GM18861 (cell line): Measurements from ENCODE around the gene PPL.

Experiments
- ATAC-seq: cut with Tn5 transposase; IDR thresholded peaks from one replicate; pipeline ENCODE4 v1.9.1; 2021; ENCODE audit not compliant: unreplicated experiment

Gene PPL

GRCh38 chr16:4891097-4891885, 45.7 kb downstream of the PPL start:
- no peak for ATAC-seq

GRCh38 chr16:4890686-4891085, 46.3 kb downstream of the PPL start:
- no peak for ATAC-seq

- no peak for ATAC-seq
These were observed 46.9 kb downstream of the PPL start for GRCh38 chr16:4890026-4890425.

- no peak for ATAC-seq
These were observed 48.4 kb downstream of the PPL start for GRCh38 chr16:4888428-4889135.

GRCh38 chr16:4886151-4886550, 50.8 kb downstream of the PPL start:
- no peak for ATAC-seq

GRCh38 chr16:4884972-4885874, 51.7 kb downstream of the PPL start:
- no peak for ATAC-seq

GRCh38 chr16:4884209-4884608, 52.7 kb downstream of the PPL start:
- no peak for ATAC-seq

- no peak for ATAC-seq
These were observed 53.4 kb downstream of the PPL start for GRCh38 chr16:4883501-4883900.

GRCh38 chr16:4882633-4883285, 54.2 kb downstream of the PPL start:
- ATAC-seq: no peak

- no peak for ATAC-seq
These were observed 54.8 kb downstream of the PPL start for GRCh38 chr16:4882000-4882632.

- ATAC-seq: no peak
These were observed 56.9 kb downstream of the PPL start for GRCh38 chr16:4880006-4880580.

GRCh38 chr16:4879049-4879448, 57.9 kb downstream of the PPL start:
- ATAC-seq: no peak

- no peak for ATAC-seq
These were observed 59.6 kb downstream of the PPL start for GRCh38 chr16:4877380-4877685.

- no peak for ATAC-seq
These were observed 60.1 kb downstream of the PPL start for GRCh38 chr16:4876646-4877379.

- ATAC-seq: no peak
These were observed 62.3 kb downstream of the PPL start for GRCh38 chr16:4874666-4875065.

GRCh38 chr16:4873091-4873490, 63.9 kb downstream of the PPL start:
- no peak for ATAC-seq

- ATAC-seq: no peak
These were observed 65.9 kb downstream of the PPL start for GRCh38 chr16:4871071-4871470.

- ATAC-seq: no peak
These were observed 66.7 kb downstream of the PPL start for GRCh38 chr16:4870138-4870671.

GRCh38 chr16:4869147-4869805, 67.7 kb downstream of the PPL start:
- no peak for ATAC-seq
